Ramos (cell line): ENCODE data around the gene SLC39A11.

Experiments used
- in situ Hi-C: fragments of 300-500 bp; cut with MboI; formaldehyde crosslinking; loops from one replicate; pipeline ENCODE4 v1.14.3; 2022; ENCODE audit warnings: low sequenced_read_pairs; ENCODE audit not compliant: unreplicated experiment

SLC39A11 gene

DNA sequence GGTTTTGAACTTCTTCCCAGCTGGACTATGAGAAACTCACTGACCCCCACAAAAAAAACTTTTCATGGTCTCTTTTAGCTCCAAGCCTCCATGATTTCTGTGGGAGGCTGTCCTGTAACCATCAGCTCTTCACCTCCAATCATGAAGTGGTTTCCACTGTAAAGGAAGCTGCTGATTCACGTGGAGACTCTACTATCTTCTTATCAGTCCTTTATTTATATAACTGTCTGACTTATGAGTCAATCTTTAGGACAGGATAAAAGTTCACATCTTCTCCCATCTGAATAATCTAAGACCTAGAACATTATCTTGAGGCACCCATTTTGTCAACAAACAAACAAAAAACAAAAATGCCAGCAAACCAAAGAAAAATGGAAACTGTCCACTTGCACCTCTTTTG is 409.9 kb downstream of the SLC39A11 start:
- in situ Hi-C loops: no loop called here

DNA sequence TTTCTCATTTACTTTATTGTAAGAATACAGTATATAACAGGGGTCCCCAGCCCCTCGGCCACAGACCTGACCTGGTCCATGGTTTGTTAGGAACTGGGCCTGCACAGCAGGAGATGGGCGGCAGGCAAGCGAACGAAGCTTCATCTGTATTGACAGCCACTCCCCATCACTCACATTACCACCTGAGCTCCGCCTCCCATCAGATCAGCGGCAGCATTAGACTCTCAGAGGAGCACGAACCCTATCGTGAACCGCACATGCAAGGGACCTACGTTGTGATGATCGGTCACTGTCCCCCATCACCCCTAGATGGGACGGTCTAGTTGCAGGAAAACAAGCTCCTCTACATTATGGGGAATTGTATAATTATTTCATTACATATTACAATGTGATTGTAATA is 410.6 kb downstream of the SLC39A11 start:
- in situ Hi-C loops: no loop called here

DNA sequence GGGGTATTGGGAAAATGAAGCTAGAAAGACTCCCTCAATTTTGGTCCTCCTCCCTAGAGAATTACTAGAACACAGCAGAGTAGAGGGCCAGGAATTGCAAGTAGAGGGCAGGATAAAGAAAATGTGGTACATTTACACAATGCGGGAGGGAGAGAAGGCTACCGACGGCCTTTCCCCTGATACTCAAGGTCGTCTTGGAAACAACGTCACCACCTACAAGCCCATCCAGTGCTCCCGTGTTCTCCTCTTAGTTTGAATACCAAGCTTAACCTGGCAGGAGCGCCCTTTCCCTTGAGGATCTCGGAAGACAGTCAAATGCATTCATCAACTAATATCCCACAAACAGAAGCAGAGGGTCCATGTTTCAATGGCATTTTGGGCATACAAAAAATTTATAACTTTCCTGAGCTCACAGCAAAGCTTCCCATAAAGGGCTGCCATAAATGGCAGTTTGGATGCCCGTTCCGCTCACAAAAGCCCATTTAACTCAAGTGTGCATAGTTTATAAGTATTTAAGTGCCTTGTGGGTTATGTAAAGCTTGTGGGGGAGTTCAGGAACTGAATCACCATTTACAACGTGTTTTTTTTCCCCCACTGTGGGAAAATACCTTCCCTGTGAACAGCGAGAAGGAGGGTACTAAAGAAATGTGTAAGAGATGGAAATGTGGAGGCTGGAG is 414.6 kb downstream of the SLC39A11 start:
- in situ Hi-C loops: no loop called here

DNA sequence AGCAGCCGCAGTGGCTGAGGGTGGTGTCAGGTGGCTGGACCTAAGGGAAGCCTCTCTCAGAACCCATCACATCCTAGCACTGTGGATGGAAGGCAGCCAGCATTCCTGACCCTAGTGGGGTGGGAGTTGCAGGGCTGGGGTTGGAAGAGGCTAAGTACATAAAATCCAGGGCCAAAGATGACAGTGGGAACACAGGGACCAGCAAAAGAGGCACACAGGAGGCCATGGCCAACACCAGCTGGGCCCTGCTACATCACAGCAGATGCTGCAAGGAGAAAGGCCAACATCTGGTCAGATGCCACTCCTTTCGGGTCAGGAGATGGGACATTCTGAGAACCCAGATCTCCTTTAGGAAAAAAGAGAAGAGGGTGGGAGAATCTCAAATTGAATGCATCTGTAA is 415.4 kb downstream of the SLC39A11 start:
- in situ Hi-C loops: no loop called here

DNA sequence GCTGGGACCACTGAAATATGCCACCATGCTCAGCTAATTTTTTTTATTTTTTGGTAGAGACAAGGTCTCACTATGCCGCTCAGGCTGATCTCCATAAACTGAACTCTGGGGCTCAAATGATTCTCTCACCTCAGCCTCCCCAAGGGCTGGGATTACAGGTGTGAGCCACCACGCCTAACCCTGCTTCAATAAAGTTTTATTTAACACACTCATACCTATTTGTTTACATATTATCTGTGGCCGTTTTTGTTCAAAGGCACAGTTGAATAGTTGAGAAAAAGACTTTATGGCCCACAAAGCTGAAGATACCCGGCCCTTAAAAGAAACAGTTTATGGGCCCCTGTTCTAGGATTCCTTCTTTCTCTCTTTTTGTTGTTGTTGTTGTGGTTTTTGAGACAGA is 419.8 kb downstream of the SLC39A11 start:
- in situ Hi-C loops: no loop called here

DNA sequence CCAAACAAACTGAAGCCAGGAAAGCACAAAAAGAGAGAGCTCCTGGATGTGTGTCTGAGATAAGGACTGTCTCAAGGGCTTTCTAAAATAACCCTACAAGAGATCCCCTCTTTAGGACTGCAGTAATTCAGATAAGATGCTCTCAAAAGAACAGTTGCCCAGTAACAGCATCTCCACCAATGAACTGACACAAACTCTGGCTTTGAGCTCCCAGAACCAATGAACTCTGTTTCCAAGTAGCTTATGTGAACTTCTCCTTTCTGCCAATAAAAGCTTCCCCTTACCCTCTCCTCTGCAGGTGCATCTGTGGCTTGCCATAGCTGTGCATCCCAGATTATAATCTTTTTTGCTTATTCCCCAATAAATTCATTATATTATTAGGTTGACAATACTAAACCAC is 421.5 kb downstream of the SLC39A11 start:
- in situ Hi-C loops: no loop called here

DNA sequence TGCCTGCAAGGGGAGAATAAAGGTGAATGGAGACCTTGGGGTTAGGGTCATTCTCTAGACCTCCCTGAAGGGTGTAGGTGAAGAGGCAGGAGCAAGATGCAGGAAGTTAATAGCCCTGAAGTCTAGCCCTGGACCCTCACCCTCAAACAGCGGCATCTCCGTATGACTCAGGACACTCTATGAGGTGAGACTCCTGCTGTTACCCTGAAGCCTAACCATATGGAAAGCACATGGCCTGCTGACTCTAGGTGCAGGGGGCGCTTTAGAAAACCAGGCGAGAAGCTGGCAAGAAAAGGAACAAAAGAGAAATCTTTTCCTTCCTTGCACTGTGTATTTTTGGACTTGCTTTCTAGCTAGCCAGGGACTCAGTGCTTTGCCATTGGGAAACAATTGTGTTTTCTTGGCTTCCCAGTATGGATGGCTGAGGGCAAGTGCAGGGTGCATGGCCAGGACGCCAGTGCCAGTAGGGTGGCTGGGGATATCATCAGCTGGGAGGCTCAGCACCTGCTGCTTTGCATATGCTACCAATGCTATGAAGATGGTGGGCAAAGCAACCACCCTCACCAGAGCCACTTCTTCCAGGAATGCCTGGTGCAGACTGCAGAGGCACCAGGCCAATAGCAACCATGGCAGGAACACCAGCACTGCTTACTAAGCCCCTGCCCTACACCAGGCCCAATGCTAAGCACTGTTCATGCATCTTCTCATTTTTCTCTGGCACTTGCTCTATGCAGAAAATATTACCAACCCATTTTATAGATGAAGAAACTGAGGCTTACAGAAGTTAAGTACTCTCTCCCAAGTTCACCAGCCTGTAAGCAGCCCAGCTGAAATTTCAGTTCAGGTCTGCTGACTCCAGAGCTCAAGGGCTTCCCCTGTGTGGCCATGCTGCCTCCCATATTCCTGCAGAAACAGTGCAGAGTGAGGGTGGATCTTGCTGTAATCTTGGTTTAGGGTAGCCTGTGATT is 425.1 kb downstream of the SLC39A11 start:
- in situ Hi-C loops: no loop called here

DNA sequence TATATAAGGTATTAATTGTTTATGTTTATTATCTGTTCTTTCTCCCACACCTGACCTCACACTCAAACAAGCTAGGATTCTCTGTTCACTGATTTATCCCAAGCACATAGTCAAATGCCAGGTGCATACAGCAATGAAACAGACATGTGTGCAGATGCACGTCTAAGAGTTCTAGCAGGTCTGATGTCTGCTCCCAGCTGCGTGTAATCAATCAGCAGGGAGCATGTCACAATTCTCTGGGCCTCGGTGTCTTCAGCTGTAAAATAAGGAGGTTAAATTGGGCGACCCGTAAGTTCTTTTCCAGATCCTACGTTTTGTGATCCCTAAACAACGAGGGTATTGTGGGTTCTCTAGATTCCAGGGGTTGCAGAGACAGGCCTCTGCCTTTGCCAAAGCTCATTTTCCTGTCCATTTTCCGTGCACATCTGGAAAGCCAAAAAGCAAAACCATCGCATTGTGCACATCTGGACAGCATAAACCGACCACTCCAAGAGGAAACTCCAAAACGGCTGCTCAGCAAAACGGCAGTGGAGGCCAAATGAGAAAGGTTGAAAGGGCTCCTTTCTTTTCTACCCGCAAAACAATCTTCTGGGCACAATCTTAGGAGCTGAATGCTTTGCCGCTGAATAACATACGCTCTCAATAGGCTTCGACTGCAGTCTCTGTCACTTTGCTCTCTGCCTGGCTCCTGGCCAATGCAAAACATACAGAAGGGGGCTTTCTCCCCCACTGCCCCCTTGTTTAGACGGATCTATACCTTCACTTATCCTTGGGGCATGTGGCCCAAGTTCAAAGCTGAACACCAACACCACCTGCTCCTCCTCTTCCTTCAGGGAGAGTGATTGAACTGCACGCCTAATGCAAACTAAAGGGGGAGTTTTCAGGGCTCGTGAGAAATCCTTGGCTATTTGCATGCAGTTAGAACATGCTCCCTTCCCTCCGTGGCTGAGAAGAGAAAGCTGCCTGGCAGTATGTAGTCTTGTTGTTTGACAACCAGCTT is 426.3 kb downstream of the SLC39A11 start:
- in situ Hi-C loops: no loop called here

DNA sequence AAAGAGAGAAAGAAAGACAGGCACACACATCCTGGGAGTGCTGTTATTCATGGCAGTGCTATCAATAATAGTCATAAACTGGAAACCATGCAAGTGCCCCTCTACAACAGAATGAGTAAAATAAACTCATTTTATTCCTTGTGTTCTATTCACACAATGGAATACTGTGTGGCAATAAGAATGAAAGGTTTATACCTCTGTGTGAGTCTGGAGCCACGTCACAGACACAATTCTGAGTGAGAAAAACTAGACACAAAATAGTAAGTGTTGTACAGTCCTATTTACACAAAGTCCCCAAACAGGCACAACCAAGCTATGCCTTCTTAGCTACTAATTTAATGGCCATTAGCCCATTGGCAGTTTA is 429.7 kb downstream of the SLC39A11 start:
- in situ Hi-C loops: no loop called here

DNA sequence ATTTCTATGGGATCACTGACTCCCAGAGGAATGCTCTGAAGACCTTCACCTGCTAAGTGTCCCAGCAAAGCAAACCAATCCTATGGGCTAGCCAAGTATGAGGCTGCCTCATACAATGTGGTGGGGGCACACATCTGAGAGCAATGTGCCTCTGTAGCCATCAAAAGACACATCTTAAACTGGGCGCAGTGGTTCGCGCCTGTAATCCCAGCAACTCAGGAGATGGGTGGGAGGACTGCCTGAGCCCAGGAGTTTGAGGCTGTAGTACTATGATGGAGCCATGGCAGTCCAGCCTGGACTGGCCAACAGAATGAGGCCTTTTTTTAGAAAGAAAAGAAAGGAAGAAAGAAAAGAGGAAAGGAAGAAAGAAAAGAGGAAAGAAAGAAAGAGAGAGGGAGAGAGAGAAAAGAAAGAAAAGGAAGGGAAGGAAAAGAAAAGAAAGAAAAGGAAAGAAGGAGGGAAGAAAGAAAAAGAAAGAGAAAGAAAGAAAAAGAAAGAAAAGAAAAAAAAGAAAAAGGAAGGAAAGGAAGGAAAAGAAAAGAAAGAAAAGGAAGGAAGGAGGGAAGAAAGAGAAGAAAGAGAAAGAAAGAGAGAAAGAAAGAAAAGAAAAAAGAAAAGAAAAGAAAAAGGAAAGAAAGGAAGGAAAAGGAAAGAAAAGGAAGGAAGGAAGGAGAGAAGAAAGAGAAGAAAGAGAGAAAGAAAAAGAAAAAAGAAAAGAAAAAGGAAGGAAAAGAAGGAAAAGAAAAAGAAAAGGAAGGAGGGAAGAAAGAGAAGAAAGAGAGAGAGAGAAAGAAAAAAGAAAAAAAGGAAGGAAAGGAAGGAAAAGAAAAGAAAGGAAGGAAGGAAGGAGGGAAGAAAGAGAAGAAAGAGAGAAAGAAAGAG is 430.3 kb downstream of the SLC39A11 start:
- in situ Hi-C loops: no loop called here

DNA sequence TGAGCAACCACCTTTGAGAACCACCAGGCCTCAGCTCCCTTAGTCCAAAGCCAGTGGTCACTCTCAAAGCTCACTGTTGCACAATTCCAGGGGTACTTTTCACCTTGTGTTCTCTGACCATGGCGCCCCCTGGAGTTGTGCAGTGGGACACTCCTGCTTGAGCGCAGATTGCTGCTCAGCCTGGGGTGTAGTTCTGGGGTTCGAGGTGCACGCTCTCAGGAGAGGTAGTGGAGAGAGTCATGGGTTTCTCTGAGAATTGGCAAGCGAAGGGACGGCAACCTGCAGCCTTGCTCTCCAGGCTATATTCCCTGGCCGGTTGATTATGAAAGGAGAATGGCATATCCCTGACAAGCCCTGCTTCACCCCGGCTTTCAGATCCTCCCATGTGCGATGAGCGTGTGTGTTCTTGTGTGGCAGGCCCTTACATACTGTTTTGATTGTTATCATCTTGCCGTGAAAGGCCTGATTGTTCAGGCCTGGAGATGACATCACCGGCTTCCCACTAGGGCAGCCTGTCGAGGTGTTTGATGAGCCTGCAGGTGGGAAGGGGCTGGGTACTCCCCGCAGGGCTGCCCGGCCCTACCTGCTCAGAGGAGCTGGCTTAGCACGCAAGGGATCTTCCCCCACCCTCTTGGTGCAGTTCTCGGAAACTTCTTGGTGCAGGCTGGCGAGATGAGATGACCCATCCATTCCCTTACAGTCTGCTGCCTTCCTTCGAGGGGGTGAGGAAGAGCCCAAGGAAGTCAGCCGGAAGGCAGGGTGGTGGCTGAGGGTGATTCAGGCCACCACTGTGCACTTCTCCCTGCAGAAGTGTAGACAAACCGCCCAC is 431.2 kb downstream of the SLC39A11 start:
- in situ Hi-C loops: no loop called here

DNA sequence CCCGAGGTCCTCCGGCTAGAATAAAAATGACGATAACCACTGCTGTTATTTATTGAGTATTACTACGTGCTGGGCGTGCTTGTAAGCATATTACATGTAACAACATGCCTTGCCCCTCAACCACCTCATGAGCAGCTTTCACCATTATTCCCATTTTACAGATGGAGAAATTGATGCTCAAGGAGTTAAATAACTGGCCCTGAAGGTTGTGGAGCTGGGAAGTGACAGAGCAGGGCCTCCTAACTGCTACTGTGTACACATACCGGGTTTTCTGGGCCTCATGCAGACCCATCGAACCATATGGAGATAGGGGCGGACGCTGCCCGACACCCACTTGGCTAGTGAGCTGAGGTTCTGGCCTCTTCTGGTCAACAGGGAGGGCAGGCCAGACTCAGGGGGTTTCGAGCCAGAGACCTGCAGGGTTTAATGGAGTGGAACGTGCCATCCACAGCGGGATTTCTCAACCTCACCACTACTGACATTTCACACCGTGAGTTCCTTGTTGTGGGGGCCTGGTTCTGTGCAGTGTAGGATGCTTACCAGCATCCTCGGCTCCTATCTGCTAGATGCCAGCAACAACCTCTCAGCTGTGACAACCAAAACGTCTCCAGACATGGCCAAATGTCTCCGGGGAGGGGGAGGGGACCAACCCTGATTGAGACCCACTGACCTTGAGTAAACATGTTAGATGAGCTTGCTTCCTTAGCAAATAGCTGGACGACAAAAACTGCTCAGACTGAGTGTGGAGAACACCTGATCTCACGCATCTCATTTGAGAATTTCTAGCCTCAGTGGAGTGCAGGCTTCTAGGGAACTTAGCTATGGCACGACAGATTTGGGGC is 432.0 kb downstream of the SLC39A11 start:
- in situ Hi-C loops: no loop called here

DNA sequence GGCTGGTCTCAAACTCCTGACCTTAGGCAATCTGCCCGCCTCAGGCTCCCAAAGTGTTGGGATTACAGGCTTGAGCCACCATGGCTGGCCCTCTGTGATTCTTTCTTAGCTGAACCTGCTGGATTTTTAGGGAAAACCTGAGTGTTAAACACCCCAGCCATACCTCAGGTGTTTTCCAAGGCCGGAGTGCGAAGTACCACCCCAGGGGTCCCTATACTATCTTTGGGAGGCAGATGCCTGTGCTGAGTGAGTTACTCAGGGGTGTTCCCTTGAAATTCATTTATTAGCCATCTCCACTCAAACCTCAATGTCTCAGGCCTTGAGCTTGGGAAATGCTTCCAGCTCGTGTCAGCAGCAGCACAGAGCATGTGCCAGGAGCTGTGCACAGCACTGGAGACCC is 432.7 kb downstream of the SLC39A11 start:
- in situ Hi-C loops: no loop called here

DNA sequence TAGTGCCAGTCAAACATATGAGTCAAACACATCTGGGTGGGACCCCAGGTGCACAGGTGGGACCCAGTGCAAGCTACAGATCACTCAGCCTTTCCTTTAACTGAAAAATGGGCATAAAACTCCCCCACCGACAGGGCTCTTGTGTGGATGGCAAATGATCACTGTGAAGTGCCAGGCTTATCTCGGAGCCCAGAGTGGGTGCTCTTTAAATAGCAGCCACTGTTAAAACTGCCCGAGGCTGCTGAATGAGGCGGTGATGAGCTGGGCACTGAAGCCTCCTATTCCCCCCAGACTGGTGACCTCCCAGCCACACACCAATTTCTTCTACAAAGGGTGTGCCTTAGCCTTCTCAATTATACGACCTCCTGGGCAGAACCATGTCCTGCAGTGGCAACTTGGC is 433.8 kb downstream of the SLC39A11 start:
- in situ Hi-C loops: no loop called here

DNA sequence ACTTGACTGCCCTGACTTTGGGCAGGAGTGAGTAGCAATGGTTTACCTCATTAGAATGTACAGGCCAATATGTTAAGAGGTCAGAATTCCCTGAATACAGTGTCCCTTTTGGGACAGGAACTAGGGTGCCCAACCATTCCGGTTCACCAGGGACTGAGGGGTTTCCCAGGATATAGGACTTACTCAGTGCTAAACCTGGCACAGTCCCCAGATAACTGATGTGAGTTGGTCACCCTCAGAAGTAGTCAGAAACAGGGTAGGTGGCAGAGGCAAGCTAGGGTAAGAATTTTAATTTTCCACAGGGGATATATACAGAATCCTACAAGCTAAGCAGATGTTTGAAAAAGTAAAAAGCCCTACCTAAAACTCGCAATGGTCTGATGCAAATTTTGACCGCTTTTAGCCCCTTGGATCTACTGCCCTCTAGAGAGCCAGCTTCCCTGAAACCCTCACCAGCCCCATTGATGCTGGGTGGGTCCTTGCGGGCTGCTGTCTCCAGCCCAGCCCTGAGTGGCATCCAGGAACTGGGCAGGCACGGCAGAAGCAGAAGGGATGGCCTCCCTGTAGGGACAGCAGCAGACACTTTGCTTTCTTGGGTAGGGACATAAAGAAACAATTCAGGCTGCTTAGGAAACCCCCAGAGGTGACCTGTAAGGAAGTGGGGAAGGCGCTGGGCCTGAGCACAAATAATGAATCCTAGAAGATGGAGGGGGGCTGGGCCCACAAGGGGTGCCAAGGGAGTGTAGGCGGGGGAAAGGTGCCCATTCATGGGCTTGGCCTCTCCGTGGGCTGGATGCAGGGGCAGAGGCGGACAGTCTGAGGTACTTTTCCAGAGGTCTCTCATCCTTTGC is 434.8 kb downstream of the SLC39A11 start:
- in situ Hi-C loops: no loop called here

DNA sequence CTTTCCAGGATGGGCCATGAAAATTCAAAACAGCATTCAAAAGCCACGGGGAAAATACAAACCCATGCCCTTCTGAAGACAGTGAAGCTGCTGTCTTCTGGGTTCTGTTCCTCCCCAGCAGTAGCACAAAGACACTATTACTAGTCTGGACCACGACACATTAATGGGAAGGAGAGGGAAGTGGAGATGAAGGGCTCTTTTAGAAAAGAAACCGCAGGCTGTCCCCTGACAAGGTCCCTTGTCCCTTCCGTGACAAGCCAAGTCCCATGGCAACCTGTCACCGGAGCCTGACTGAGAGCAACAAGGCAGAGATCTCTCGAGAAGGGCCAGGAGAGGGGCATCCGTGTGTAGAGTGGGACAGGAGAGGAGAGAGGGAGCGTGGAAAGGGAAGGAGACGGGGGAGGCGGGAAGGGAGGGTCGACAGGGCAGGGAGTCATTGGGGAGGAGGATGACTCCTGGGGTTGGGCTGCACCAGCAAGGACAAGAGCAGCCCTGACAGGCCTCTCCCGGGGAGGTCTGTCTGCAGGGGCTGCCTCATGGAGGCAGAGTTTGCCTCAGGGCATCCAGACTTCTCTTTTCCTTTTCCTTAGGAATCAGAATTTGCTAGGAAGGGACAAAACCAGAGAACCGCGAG is 436.2 kb downstream of the SLC39A11 start:
- in situ Hi-C loops: no loop called here
